Vagina (tissue), 2 donors: Measurements from ENCODE around the gene KRTAP9-3. TPM values are rescaled to one million over a fixed set of nuclear protein-coding genes. Genes with fewer than 3 reads are reported as not detected.
"Not testable (repeated sequence)": the region's sequence is repeated elsewhere in the genome, so short reads cannot be mapped to it uniquely, and the experiment has no call there.

Experiments
- DNase-seq, 2 donors: peaks; one replicate each; pipeline ENCODE4 v3.0.0-alpha.2; 2017; ENCODE audit errors: extremely low spot score in 2 of 2
- H3K27ac ChIP-seq: fragments of 200-600 bp; sonication (generic); one replicate; pipeline ENCODE4 v1.5.1; 2019
- H3K27me3 ChIP-seq: fragments of 200-600 bp; sonication (generic); one replicate; pipeline ENCODE4 v1.5.1; 2019
- H3K36me3 ChIP-seq, 2 donors: fragments of 200-600 bp; sonication (generic); one replicate each; pipeline ENCODE4 v1.5.1; 2017 to 2019
- H3K4me1 ChIP-seq: fragments of 200-600 bp; sonication (generic); one replicate; pipeline ENCODE4 v1.5.1; 2019
- H3K4me3 ChIP-seq, 2 donors: fragments of 200-600 bp; sonication (generic); 1 replicate in 1 of 2; 2 replicates in 1 of 2; pipeline ENCODE4 v1.5.1; 2016 to 2019
- H3K9me3 ChIP-seq: fragments of 200-600 bp; sonication (generic); one replicate; pipeline ENCODE4 v1.5.1; 2019
- CTCF ChIP-seq, 3 experiments: fragments of 450-650 bp in 2 of 3; fragments of 200-600 bp in 1 of 3; sonication (generic) in 1 of 3; IDR thresholded peaks; one replicate each; pipeline ENCODE4 v1.5.1; 2017 to 2019; ENCODE audit warnings: antibody characterized with exemption in 3 of 3, mild to moderate bottlenecking in 2 of 3, moderate library complexity in 2 of 3
- POLR2A ChIP-seq, 2 donors: fragments of 450-650 bp; IDR thresholded peaks; one replicate each; pipeline ENCODE4 v1.6.1; 2017; ENCODE audit warnings: antibody characterized with exemption in 2 of 2, mild to moderate bottlenecking in 2 of 2, moderate library complexity in 2 of 2
- POLR2AphosphoS5 ChIP-seq, 2 donors: sonication (generic); formaldehyde crosslinking; IDR thresholded peaks; one replicate each; pipeline ENCODE4 v1.9.0; 2017; ENCODE audit warnings: antibody characterized with exemption in 2 of 2, mild to moderate bottlenecking in 2 of 2, low read depth in 1 of 2; ENCODE audit not compliant: insufficient read depth in 1 of 2
- intact Hi-C: fragments of 100-400 bp; cut with DNase I; formaldehyde crosslinking; loops from one replicate; pipeline ENCODE4 v1.15.1; 2023
- total RNA-seq: library from RNA; depleted of rRNA; stranded (reverse); fragments of >200 nt; gene quantifications from one replicate; pipeline ENCODE4 v1.2.3, GENCODE V29; 2016

The KRTAP9-3 gene
- total RNA-seq, 1 donor from 2014 or later, result not detected

GRCh38 chr17:41249637-41250240 is 17.5 kb downstream of the KRTAP9-3 start, which contains the start of gene KRTAP9-4:
TSS of gene KRTAP9-4 (plus strand) at chr17:41249687. CDS start at chr17:41249721, 34 bp downstream.
- intact Hi-C loops, H3K36me3 ChIP-seq, H3K27ac ChIP-seq, H3K4me1 ChIP-seq, DNase-seq, H3K27me3 ChIP-seq, H3K4me3 ChIP-seq, H3K9me3 ChIP-seq: not testable (repeated sequence)

GRCh38 chr17:41251261-41251660 is 19.0 kb downstream of the KRTAP9-3 start:
- Histone ChIP-seq H3K27ac (no peak overlapping the region), H3K9me3 (no peaks in the 10 kb centered on the region), H3K4me3 (no peak overlapping the region), H3K4me1 (no peaks in the 10 kb centered on the region), H3K36me3 (no peaks in the 10 kb centered on the region), H3K27me3 (no peaks in the 10 kb centered on the region)
- intact Hi-C loops, result no loop called here
- DNase-seq, result no peak
- no peak for TF ChIP-seq CTCF (IDR thresholded peaks at IDR 0.05)
- no peak for TF ChIP-seq POLR2A (IDR thresholded peaks at IDR 0.05)
- no peak for TF ChIP-seq POLR2AphosphoS5 (IDR thresholded peaks at IDR 0.05; ENCODE audit: insufficient read depth in 1 of 2, low read depth in 1 of 2)

GRCh38 chr17:41254861-41255260 is 22.6 kb downstream of the KRTAP9-3 start:
- no peak for TF ChIP-seq POLR2A (IDR thresholded peaks at IDR 0.05)
- no peak for TF ChIP-seq CTCF (IDR thresholded peaks at IDR 0.05)
- no peak for TF ChIP-seq POLR2AphosphoS5 (IDR thresholded peaks at IDR 0.05; ENCODE audit: insufficient read depth in 1 of 2, low read depth in 1 of 2)
- intact Hi-C loops, result no loop called here
- Histone ChIP-seq H3K4me1 (no peaks in the 10 kb centered on the region), H3K27ac (no peak overlapping the region), H3K36me3 (no peaks in the 10 kb centered on the region), H3K4me3 (no peak overlapping the region), H3K27me3 (no peaks in the 10 kb centered on the region), H3K9me3 (no peaks in the 10 kb centered on the region)
- no peak for DNase-seq

- H3K36me3 ChIP-seq, H3K27me3 ChIP-seq, H3K9me3 ChIP-seq, H3K4me1 ChIP-seq, H3K4me3 ChIP-seq, H3K27ac ChIP-seq, intact Hi-C loops, DNase-seq: not testable (repeated sequence)
These were observed 23.4 kb downstream of the KRTAP9-3 start, which contains the start of gene KRTAP9-9 for GRCh38 chr17:41255381-41256290. TSS of gene KRTAP9-9 (plus strand) at chr17:41255384.

- no peaks in the 10 kb centered on the region for H3K9me3 ChIP-seq
- no peak overlapping the region for H3K4me3 ChIP-seq
These were observed 24.0 kb downstream of the KRTAP9-3 start for GRCh38 chr17:41256291-41256685.

More at GRCh38 chr17:41256291-41256685, 24.0 kb downstream of the KRTAP9-3 start:
- H3K36me3 ChIP-seq, result no peaks in the 10 kb centered on the region
- no peak for DNase-seq
- intact Hi-C loops, result no loop called here
- no peak overlapping the region for H3K27ac ChIP-seq
- no peaks in the 10 kb centered on the region for H3K27me3 ChIP-seq
- TF ChIP-seq POLR2AphosphoS5 (IDR thresholded peaks at IDR 0.05; ENCODE audit: insufficient read depth in 1 of 2, low read depth in 1 of 2) (no peak), CTCF (IDR thresholded peaks at IDR 0.05) (no peak), POLR2A (IDR thresholded peaks at IDR 0.05) (no peak)
- H3K4me1 ChIP-seq, result no peaks in the 10 kb centered on the region
